ENCODE results near the gene CRB3. TPM values are rescaled to one million over a fixed set of nuclear protein-coding genes. Genes with fewer than 3 reads are reported as not detected.

CRB3 gene
- total RNA-seq, 1 experiment from 2014 or later = not detected

GRCh38 chr19:6448045-6448444, 16.0 kb upstream of the CRB3 start:
- intact Hi-C loops (cut with micrococcal nuclease; ENCODE audit: unreplicated experiment) = no loop called here
- BruUV-seq (replicated peaks) = no TSS peak
- DNase-seq (ENCODE audit: low spot score) = no peak
- POLR2A ChIA-PET (ENCODE audit: low non-redundant PET) = no interaction called here
- H3K4me3 ChIP-seq (ENCODE audit: low read depth, low read length, poor library complexity, severe bottlenecking) = no peak overlapping the region
- TF ChIP-seq EZH2 (IDR thresholded peaks at IDR 0.05; ENCODE audit: borderline replicate concordance, low read depth, low read length, poor library complexity, severe bottlenecking) = no peak
- TF ChIP-seq, protein P1, sequence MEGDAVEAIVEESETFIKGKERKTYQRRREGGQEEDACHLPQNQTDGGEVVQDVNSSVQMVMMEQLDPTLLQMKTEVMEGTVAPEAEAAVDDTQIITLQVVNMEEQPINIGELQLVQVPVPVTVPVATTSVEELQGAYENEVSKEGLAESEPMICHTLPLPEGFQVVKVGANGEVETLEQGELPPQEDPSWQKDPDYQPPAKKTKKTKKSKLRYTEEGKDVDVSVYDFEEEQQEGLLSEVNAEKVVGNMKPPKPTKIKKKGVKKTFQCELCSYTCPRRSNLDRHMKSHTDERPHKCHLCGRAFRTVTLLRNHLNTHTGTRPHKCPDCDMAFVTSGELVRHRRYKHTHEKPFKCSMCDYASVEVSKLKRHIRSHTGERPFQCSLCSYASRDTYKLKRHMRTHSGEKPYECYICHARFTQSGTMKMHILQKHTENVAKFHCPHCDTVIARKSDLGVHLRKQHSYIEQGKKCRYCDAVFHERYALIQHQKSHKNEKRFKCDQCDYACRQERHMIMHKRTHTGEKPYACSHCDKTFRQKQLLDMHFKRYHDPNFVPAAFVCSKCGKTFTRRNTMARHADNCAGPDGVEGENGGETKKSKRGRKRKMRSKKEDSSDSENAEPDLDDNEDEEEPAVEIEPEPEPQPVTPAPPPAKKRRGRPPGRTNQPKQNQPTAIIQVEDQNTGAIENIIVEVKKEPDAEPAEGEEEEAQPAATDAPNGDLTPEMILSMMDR (conservative IDR thresholded peaks at IDR 0.05; ENCODE audit: low read depth, low read length) = no peak
- H3K9me3 ChIP-seq (ENCODE audit: low read depth, low read length, poor library complexity, severe bottlenecking) = no peaks in the 10 kb centered on the region
- no peak overlapping the region for H3K27ac ChIP-seq (ENCODE audit: low read depth, low read length, poor library complexity, severe bottlenecking)
- H3K4me1 ChIP-seq (ENCODE audit: insufficient read depth, low read length, poor library complexity, severe bottlenecking) = no peaks in the 10 kb centered on the region
- H3K27me3 ChIP-seq (replicated peaks; ENCODE audit: insufficient read depth, low read depth, low read length, poor library complexity) = no peaks in the 10 kb centered on the region
- no peaks in the 10 kb centered on the region for H3K36me3 ChIP-seq (ENCODE audit: insufficient read depth, low read length, poor library complexity, severe bottlenecking)
- CTCF ChIA-PET = no interaction called here

- H3K4me3 ChIP-seq (ENCODE audit: low read depth, low read length, poor library complexity, severe bottlenecking) = no peak overlapping the region
- no peak for DNase-seq (ENCODE audit: low spot score)
- POLR2A ChIA-PET (ENCODE audit: low non-redundant PET) = no interaction called here
- H3K4me1 ChIP-seq (ENCODE audit: insufficient read depth, low read length, poor library complexity, severe bottlenecking) = no peaks in the 10 kb centered on the region
- peaks cover 14% of the 10 kb centered on the region for H3K36me3 ChIP-seq (ENCODE audit: insufficient read depth, low read length, poor library complexity, severe bottlenecking)
- TF ChIP-seq, protein P1 (conservative IDR thresholded peaks at IDR 0.05; ENCODE audit: low read depth, low read length) = no peak
- no peak for TF ChIP-seq EZH2 (IDR thresholded peaks at IDR 0.05; ENCODE audit: borderline replicate concordance, low read depth, low read length, poor library complexity, severe bottlenecking)
- no peak overlapping the region for H3K27ac ChIP-seq (ENCODE audit: low read depth, low read length, poor library complexity, severe bottlenecking)
- no TSS peak for BruUV-seq (replicated peaks)
- no peaks in the 10 kb centered on the region for H3K27me3 ChIP-seq (replicated peaks; ENCODE audit: insufficient read depth, low read depth, low read length, poor library complexity)
- intact Hi-C loops (cut with micrococcal nuclease; ENCODE audit: unreplicated experiment) = no loop called here
- CTCF ChIA-PET = no interaction called here
- H3K9me3 ChIP-seq (ENCODE audit: low read depth, low read length, poor library complexity, severe bottlenecking) = peaks cover 6% of the 10 kb centered on the region
Measured at GRCh38 chr19:6450166-6450565, 13.9 kb upstream of the CRB3 start.

GRCh38 chr19:6451583-6452222, 12.4 kb upstream of the CRB3 start:
- H3K4me3 ChIP-seq (ENCODE audit: low read depth, low read length, poor library complexity, severe bottlenecking) = no peak overlapping the region
- H3K36me3 ChIP-seq (ENCODE audit: insufficient read depth, low read length, poor library complexity, severe bottlenecking) = peaks cover 17% of the 10 kb centered on the region
- no TSS peak for BruUV-seq (replicated peaks)
- no peak overlapping the region for H3K27ac ChIP-seq (ENCODE audit: low read depth, low read length, poor library complexity, severe bottlenecking)
- H3K4me1 ChIP-seq (ENCODE audit: insufficient read depth, low read length, poor library complexity, severe bottlenecking) = no peaks in the 10 kb centered on the region
- ChIA-PET POLR2A (ENCODE audit: low non-redundant PET) (no interaction called here), CTCF (interaction anchor here (0.6 kb wide), 1 partner anchor 117 kb away, joined by 4 read pairs; no protein-coding TSS in a partner anchor)
- no peak for TF ChIP-seq EZH2 (IDR thresholded peaks at IDR 0.05; ENCODE audit: borderline replicate concordance, low read depth, low read length, poor library complexity, severe bottlenecking)
- TF ChIP-seq, protein P1 (conservative IDR thresholded peaks at IDR 0.05; ENCODE audit: low read depth, low read length) = no peak
- intact Hi-C loops (cut with micrococcal nuclease; ENCODE audit: unreplicated experiment) = no loop called here
- DNase-seq (ENCODE audit: low spot score) = no peak
- no peaks in the 10 kb centered on the region for H3K27me3 ChIP-seq (replicated peaks; ENCODE audit: insufficient read depth, low read depth, low read length, poor library complexity)
- peaks cover 6% of the 10 kb centered on the region for H3K9me3 ChIP-seq (ENCODE audit: low read depth, low read length, poor library complexity, severe bottlenecking)

Measured in A673 (cell line).